Panc1 (cell line): ENCODE data around the gene CDRT15L2.

Experiments
- CTCF ChIP-seq: fragments of 450-650 bp; IDR thresholded peaks from 2 replicates; pipeline ENCODE4 v1.5.1; 2017; ENCODE audit warnings: mild to moderate bottlenecking
- POLR2AphosphoS5 ChIP-seq: IDR thresholded peaks from 2 replicates; pipeline ENCODE4 v1.6.1; 2012; ENCODE audit warnings: mild to moderate bottlenecking, low read depth, low read length, moderate library complexity
- REST ChIP-seq, 2 experiments: IDR thresholded peaks; 2 replicates each; pipeline ENCODE4 v1.6.1; 2011 to 2012; ENCODE audit warnings: low read depth in 2 of 2, control low read depth in 1 of 2, low read length in 1 of 2, mild to moderate bottlenecking in 1 of 2, moderate library complexity in 1 of 2; ENCODE audit not compliant: insufficient read depth in 1 of 2
- SIN3A ChIP-seq: IDR thresholded peaks from 2 replicates; pipeline ENCODE4 v1.6.1; 2012; ENCODE audit warnings: low read depth, mild to moderate bottlenecking, low read length, moderate library complexity, borderline replicate concordance; ENCODE audit not compliant: insufficient read depth
- TCF7L2 ChIP-seq: IDR thresholded peaks from 2 replicates; pipeline ENCODE4 v1.6.1; 2011; ENCODE audit warnings: mild to moderate bottlenecking, low read depth, low read length, inconsistent platforms

DNA sequence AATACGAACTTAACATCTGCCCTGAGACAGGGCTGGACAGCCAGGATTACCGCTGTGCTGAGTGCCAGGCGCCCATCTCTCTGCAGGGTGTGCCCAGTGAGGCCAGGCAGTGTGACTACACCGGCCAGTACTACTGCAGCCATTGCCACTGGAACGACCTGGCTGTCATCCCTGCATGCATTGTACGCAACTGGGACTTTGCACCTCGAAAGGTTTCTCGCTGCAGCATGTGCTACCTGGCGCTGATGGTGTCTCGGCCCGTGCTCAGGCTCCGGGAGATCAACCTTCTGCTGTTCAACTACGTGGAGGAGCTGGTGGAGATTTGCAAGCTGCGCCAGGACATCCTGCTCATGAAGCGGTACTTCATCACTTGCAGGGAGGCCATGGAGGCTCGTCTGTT lies 33.7 kb downstream of the CDRT15L2 start:
- TF ChIP-seq CTCF (no peak), SIN3A (no peak), POLR2AphosphoS5 (no peak), REST (IDR thresholded peaks at IDR 0.05; ENCODE audit: insufficient read depth in 1 of 2, low read depth in 2 of 2, low read length in 1 of 2) (no peak), TCF7L2 (no peak)
